Ovary (tissue), 3 donors: Measurements from ENCODE around the gene DSCAML1.

Experiments used
- POLR2A ChIP-seq: fragments of 450-650 bp; IDR thresholded peaks from one replicate; pipeline ENCODE4 v1.6.1; 2017; ENCODE audit warnings: antibody characterized with exemption, mild to moderate bottlenecking, moderate library complexity
- TF ChIP-seq, protein P1 (sequence below), 3 donors: fragments of 450-650 bp in 2 of 3; fragments of 200-600 bp in 1 of 3; IDR thresholded peaks; one replicate each; pipeline versions ENCODE4 v1.5.1 to v1.8.0; 2016 to 2022; ENCODE audit warnings: antibody characterized with exemption in 3 of 3, mild to moderate bottlenecking in 1 of 3
- donor health status: DM: no; HTN: no; CAD: no.

GRCh38 chr11:117625237-117625636 is 171.8 kb downstream of the DSCAML1 start:
- TF ChIP-seq, protein P1, sequence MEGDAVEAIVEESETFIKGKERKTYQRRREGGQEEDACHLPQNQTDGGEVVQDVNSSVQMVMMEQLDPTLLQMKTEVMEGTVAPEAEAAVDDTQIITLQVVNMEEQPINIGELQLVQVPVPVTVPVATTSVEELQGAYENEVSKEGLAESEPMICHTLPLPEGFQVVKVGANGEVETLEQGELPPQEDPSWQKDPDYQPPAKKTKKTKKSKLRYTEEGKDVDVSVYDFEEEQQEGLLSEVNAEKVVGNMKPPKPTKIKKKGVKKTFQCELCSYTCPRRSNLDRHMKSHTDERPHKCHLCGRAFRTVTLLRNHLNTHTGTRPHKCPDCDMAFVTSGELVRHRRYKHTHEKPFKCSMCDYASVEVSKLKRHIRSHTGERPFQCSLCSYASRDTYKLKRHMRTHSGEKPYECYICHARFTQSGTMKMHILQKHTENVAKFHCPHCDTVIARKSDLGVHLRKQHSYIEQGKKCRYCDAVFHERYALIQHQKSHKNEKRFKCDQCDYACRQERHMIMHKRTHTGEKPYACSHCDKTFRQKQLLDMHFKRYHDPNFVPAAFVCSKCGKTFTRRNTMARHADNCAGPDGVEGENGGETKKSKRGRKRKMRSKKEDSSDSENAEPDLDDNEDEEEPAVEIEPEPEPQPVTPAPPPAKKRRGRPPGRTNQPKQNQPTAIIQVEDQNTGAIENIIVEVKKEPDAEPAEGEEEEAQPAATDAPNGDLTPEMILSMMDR (IDR thresholded peaks at IDR 0.05): no peak
- TF ChIP-seq POLR2A: no peak
